Activated CD4-positive, alpha-beta T cell treated with anti-CD3 and anti-CD28 coated beads, Interleukin-2, amount 50 U/mL, for 48 hours (primary cell): ENCODE results near the gene INPP5D.
"Not testable (repeated sequence)": the region's sequence is repeated elsewhere in the genome, so short reads cannot be mapped to it uniquely, and the experiment has no call there.

Experiments
- DNase-seq, 2 experiments: peaks; one replicate each; pipeline ENCODE4 v3.0.0-alpha.2; 2020

The INPP5D gene

GRCh38 chr2:233147829-233148167, 87.7 kb downstream of the INPP5D start:
- DNase-seq = no peak

DNA sequence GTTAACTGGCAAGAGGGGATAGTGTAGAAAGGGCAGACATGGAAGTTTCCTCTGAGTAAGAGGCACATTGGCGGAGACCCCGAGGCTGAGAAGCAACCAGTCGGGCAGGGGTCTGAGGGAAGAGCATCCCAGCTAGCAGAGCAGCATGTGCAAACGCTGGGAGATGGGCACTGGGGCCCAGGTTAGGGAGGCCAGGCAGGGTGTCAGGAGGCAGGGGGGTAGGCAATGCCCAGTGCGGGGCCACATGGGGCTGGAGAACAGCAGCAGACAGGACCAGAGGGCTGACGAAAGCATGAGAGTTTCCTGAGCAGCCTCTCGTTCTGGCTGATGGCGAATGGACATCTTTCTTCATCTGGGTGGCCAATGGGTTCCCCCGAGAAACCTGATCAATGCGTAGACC, 88.2 kb downstream of the INPP5D start:
- no peak for DNase-seq

- no peak for DNase-seq
Measured at GRCh38 chr2:233152541-233152940, 92.4 kb downstream of the INPP5D start.

DNA sequence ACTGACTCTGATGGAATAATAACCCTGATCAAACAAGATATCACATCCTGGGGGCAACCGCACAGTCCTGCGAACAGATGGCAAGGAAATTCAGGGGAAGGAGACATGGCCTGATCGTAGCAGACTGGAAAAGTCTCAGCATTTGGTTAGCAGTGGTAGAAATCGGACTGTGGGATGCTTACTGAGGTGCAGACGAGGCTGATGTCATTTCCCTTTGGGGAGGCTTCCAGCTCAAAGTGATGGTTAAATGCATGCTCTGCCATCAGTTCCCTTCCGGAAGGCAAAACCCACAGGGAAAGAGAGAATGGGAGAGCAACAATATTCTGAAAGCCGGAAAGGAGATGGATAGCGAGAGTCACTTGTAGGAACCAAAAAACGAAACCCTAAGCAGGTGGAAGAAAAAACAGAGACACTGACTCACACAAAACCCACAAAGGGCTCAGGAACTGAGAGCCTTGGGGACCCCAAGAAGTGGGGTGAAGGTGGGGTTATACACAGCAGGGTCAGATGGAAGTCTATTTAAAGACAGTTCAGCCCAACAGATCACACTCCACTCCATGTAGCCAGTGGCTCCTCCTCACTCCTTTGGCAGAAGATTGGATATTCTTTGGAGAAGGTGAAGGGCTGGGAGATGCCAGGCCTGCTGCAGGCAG, 93.1 kb downstream of the INPP5D start:
- no peak for DNase-seq

DNA sequence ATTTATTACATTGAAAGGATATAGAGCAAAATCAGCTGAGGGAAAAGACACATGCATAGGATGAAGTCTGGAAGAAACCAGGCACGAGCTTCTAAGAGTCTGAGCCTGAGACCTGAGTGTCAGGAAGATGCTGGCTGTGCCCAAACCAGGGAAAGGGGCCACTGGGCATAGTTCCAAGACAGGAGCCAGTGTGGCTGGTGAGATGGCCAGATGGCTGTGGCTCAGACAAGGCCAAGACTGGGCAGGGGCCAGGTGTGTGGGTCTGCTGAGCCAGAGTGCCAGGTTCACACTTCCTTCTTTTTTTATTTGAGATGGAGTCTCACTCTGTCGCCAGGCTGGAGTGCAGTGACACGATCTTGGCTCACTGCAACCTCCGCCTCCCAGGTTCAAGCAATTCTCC, 95.9 kb downstream of the INPP5D start:
- no peak for DNase-seq

DNA sequence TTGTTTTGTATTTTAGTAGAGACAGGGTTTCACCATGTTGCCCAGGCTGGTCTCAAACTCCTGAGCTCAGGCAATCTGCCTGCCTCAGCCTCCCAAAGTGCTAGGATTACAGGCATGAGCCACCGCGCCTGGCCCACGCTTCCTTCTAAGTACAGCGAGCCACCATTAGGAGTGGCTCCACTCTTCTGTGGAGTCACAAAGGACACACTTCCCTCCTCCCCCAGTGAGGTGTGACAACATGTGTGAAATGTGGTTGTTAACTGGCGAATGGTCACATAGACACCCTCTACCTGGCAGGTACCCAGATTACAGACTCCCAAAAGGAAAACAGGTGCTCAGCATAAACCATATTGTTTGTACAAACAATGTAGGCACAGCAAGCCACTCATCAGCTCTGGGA, 96.3 kb downstream of the INPP5D start:
- not testable (repeated sequence) for DNase-seq

DNA sequence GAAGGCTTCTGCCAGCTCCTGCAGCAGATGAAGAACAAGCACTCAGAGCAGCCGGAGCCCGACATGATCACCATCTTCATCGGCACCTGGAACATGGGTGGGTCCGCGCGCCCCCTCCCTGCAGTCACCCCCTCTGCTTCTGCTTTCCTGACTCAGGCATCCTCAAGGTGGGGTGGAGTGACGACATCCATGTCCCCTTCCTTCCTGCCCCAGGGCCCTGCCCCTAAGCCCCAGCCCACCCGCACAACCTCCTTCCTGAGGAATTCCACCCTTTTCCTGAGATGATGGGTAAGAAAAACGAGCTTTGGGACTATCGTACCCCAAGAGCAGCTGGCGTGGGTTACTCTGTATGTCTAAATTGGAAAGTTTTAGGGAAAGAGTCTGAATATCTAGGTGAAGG, 101.6 kb downstream of the INPP5D start:
- DNase-seq = no peak

DNA sequence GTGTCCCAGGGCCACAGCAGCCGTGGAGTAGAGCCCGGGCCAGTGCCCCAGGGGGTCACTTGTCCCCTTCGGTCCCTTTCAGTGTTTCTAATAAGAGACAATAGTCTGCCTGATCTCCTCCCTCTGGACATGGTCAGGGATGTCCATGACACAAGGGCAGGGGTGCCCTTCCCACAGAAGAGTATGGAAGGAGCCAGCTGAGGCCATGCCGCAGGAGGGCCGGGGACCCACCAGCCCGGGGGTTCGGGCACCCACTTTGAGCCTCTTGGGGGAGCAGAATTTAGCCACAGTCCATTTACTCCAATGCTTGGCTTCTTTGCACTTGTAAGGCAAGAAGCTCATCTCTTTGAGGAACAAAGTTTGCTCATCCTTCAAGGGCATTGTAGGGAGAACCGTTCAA, 102.6 kb downstream of the INPP5D start:
- DNase-seq = no peak

GRCh38 chr2:233163486-233164103, 103.5 kb downstream of the INPP5D start:
- DNase-seq = no peak

- DNase-seq = no peak
Measured at GRCh38 chr2:233164128-233164635, 104.0 kb downstream of the INPP5D start.

DNA sequence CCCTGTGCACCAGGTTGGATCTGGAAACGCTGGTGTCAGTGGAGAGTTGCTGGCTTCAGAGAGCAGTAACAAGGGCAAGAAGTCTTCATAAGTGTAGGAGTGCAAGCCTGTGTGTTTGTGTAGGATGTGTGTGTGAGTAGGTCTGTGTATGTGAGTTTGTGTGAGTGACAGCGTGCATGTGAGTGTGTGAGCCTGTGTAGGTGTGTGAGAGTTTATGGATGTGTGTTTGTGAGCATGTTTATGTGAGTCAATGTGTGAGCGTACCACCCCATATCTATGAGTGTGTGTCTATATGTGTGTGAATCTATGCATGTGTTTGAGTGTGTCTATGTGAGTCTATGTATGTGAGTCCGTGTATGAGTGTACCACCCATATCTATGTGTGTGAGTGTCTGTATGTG, 104.8 kb downstream of the INPP5D start:
- DNase-seq = no peak

- no peak for DNase-seq
Measured at GRCh38 chr2:233165543-233165894, 105.4 kb downstream of the INPP5D start.

- DNase-seq = peak; percentile 36 to 44
Measured at GRCh38 chr2:233165895-233166661, 105.9 kb downstream of the INPP5D start.

- no peak for DNase-seq
Measured at GRCh38 chr2:233168445-233168844, 108.3 kb downstream of the INPP5D start.

- no peak for DNase-seq
Measured at GRCh38 chr2:233168919-233169318, 108.8 kb downstream of the INPP5D start.

- no peak for DNase-seq
Measured at GRCh38 chr2:233171344-233171743, 111.2 kb downstream of the INPP5D start.

GRCh38 chr2:233173115-233173514, 113.0 kb downstream of the INPP5D start:
- DNase-seq = no peak

DNA sequence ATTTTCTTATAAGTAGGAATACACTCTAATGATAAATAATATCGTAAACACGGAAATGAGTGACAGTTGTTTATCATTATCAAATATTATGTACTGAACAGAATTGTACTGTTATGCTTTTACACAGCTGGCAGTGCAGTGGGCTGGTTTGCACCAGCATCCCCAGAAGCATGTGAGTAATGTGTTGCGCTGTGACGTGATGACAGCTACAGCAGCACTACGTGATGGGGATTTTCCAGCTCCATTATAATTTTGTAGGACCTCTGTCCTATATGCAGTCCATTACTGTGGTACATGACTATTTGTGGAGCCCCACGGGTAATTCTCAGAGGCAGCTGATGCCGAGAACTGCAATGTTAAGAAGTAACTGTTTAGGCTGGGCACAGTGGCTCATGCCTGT, 114.0 kb downstream of the INPP5D start:
- DNase-seq = no peak

GRCh38 chr2:233178994-233179847, 119.1 kb downstream of the INPP5D start:
- DNase-seq = no peak

DNA sequence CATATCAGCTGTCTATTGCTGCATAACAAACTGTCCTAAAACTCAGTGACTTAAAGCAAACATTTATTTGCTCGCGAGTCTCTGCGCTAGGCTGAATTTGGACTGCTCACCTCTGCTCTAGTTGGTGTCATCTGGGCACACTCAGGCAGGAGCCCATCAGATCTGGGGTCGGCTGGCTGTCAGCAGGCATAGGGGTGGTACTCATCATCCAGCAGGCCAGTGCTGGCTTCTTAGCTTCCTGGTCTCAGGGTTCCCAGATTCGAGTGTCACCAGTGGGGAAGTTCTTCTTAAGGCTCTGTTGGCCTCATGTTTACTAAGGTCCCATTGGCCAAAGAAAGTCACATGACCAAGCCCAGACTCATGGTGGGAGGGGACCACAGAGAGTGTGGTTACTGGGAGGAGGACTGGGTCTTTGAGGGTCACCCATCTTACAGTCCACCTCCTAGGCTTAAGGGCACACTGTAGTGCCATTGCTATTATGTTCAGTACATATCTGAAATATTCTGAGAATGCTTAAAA, 119.8 kb downstream of the INPP5D start:
- DNase-seq = no peak

- no peak for DNase-seq
Measured at GRCh38 chr2:233183869-233184418, 123.8 kb downstream of the INPP5D start.

DNA sequence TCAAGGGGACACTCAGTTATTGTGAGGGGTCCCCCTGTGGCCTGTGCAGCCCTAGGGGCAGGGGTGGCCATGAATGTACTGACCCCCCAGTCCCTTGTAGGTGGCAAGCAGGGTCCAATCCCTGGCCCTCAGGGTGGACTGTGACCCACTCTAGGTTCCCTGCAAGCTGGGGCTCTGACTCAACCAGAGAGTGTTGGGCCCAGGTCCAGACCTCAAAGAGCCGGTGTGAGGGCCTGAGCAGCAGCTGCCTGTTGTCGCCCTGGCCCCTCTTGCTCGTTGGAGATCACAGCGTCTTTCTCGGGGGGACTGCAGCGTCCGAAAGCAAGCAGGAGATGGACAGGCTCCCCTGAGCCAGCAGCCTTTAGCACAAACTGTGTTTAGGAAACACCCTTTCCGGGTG, 124.5 kb downstream of the INPP5D start:
- DNase-seq = no peak

- DNase-seq = no peak
Measured at GRCh38 chr2:233185330-233185729, 125.2 kb downstream of the INPP5D start.
